ENCODE measurements around the gene AGPAT2.

AGPAT2 gene

GRCh38 chr9:136700959-136701667 lies 13.9 kb upstream of the AGPAT2 start:
- no peak for DNase-seq

DNA sequence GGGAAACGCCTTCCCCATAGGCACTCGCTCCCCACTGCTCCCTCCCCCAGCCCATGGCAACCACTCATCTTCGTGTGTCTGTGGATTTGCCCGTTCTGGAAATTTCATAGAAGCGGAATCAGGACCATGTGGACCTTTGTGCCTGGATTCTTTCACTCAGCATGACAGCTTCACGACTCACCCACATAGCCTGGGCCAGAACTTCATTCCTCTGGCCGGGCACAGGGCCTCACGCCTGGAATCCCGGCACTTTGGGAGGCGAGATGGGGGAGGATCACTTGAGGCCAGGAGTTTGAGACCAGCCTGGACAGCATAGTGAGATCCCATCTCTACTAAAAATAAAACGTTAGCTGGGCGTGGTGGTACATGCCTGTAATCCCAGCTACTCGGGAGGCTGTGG lies 13.0 kb upstream of the AGPAT2 start:
- DNase-seq, result no peak

DNA sequence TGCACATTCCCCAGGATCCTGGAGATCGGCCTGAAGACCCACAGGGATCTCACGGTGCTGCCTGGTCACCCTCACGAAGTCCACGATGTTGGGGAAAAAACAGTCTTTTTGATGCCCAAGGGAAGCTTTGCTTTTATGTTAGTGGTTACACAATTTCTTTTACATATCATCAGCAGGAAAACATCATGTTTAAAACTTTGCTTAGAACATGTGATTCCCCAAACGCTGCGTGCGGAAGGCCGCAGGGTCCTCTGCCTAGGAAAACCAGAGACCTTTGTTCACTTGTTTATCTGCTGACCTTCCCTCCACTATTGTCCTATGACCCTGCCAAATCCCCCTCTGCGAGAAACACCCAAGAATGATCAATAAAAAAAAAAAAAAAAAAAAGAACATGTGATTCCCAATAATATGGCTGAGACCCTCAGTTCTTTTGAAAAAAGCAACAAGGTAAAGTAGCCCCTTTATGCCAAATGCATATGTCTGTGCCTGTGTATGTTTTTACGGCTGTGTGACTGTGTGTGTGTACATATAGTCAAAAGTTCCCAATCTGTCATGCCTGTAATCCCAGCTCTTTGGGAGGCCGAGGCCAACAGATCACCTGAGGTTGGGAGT lies 11.5 kb upstream of the AGPAT2 start:
- DNase-seq, result no peak

- DNase-seq, result no peak
Measured at GRCh38 chr9:136697821-136698526, 10.7 kb upstream of the AGPAT2 start.

- DNase-seq, result no peak
Measured at GRCh38 chr9:136697146-136697820, 10.0 kb upstream of the AGPAT2 start.

DNA sequence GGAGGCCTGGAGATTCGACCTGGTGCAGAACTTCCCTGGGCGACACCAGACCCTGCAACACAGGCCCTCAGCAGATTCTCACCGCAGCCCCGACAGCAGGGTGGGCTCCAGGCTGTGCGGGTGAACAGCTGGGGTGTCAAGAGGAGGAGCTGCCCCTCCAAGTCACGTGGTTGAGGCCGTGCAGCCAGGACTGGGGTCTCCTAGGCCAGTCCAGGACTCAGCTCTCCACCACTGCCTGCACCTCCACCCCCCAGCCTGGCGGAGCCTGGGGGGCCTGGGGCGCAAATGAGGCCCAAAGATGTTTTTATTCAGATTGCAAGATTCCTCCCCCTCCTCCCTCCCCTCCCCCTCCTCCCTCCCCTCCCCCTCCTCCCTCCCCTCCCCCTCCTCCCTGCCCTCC lies 9.2 kb upstream of the AGPAT2 start:
- no peak for DNase-seq

DNA sequence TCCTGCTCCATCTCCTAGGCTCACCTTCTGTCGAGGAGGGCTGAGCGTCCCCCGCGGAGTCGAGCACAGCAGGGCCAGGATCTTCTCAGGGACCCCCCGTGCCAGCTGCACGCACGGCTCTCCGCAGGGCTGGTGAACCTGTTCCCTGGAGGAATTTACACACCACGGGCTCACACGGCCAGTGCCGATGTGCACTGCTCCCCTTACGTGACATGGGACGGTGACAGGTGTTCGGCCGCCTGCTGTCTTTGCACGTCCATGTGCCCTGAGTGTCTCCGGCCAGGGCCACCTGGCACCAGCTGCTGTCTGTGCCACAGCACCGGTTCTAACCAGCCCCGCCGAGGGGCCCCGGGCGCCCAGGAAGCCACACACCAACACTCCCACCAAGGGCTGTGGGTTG lies 8.7 kb upstream of the AGPAT2 start:
- DNase-seq, result no peak

DNA sequence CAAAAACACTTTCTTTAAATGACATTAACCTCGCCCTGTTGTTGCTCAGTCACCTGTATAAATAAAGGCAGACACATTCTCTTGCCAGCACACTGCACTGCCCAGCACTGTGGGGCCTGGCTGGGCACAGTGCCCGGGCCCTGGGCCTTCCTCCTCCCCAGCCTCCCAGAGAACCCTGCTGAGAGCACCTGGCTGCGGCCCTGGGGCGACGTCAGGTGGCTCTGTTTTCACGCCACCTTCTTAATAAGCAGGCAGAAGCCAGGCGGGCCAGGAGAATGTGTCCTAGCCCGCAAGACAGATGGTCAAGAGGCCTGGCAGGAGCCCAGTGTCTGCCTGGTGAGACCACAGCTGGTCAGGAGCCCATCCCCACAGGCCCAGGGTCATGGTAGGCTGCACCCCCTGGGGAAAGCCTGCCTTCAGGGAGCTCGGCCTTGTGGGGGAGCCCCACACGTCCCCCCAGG lies 8.2 kb upstream of the AGPAT2 start:
- DNase-seq, result peak; percentile 93

DNA sequence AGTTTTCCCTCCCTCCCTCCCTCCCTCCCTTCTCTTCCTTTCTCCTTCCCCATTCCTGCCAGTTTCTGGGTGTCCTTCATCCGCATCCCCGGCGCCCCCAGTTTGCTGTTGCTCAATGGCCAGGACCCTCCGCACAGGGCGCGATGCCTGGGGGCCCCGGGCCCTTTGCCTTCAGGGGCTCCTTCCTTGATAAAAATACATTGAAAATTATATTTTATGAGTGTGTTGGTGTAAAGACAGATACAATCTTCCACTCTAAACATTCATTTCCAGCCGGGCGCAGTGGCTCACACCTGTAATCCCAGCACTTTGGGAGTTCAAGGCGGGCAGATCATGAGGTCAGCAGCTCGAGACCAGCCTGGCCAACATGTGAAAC lies 7.6 kb upstream of the AGPAT2 start:
- DNase-seq, result no peak

GRCh38 chr9:136694163-136694871 lies 7.1 kb upstream of the AGPAT2 start:
- no peak for DNase-seq

DNA sequence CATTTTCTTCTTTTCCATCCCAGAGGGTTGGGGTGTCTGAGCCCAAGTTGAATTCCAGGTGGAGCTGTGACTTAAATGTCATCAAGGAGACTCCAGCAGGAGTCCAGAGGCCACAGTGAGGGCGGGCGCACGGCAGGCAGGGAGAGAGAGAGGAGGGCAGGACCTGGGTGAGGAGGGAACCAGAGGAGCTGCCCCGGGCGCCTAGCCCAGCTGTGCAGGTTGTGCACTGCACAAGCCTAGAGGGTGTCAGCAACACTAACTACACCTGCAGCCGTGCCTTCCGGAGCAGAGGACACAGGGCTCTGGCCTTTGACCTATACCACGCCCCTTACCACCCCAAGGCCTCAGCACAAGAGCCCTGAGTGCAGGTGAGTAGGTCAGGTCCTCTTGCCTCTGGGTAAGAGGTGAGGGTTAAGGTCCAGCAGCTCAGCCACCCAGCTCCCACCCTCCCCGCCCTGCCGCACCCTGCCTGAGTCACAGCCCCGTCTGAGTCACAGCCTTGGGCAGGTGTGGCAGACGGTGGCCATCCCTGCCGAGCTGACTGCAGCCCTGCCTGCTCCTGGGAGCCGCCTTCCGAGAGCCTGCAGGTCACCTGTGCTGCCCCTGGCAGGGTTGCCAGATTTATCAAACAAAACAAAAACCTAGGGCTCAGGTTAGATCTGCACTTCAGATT lies 6.4 kb upstream of the AGPAT2 start:
- no peak for DNase-seq

GRCh38 chr9:136693135-136693489 lies 5.9 kb upstream of the AGPAT2 start:
- no peak for DNase-seq

- no peak for DNase-seq
Measured at GRCh38 chr9:136692185-136693134, 5.2 kb upstream of the AGPAT2 start.

DNA sequence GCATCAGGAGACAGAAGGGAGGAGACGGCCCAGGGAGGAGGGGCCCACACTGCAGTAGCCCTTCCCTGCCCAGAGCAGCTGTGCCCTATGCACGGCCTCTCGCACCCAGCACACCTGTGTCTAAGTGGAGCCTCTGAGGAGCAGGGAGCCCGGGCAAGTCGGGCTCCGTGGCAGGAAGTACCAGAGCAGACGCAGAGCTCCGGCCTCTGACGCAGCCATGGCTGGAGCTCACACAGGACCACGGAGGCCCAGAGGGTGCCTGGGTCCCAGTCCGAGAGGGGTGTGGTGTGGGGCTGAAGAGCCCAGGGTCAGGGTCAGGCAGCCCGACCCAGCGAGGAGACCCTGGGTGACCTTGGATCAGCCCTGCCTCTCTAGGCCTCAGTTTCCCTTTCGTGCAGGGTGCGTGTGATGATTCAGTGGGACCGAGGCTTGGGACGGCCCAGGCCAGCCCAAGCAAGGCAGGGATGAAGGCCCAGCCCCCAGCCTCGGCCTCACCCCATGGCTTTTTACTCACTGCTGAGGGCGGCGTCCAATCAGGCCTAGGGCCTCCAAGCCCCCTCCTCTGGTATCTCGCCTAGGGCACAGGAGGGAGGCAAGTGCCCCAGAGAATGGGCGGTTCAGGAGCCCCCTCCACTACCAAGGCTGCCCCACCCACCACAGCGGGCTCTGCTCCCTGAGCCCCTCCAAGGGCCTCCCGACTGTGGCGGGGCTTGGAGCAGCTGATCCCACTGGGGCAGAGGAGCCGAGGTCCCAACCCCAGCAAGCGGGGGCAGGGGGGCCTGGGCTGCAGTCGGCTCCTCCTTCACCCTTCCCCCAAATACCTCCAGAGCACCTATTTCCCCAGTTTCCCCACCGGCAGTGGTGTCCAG lies 4.3 kb upstream of the AGPAT2 start:
- no peak for DNase-seq

DNA sequence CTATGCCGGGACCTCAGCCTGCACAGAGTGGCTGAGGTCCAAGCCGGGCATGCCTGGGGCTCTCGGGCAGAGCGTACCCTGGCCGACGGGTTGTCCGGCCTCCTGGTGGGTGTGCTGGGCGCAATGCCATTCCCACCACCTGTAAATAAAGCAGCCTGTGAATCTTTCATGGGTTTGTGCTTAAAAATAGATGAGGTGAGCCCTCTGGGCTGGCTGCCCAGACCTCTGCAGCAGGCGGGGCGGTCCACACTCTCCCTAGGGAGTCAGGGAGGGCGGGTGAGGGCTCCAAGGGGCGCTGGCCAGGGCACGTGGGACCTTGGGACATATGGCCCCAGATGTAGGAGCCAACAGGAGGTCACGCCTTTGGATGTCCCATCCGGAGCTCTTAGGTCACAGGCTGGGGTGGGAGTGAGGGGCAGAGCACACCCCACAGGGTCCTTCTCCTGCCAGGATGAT lies 3.6 kb upstream of the AGPAT2 start:
- DNase-seq, result no peak

- DNase-seq, result no peak
Measured at GRCh38 chr9:136690104-136690805, 3.0 kb upstream of the AGPAT2 start.

GRCh38 chr9:136689108-136689460 lies 1.8 kb upstream of the AGPAT2 start:
- DNase-seq, result no peak

GRCh38 chr9:136688274-136689107 lies 1.2 kb upstream of the AGPAT2 start:
- DNase-seq, result no peak

Measured in NCI-H1105 (cell line).